Measurements from ENCODE around the gene ATG9B. TPM values are rescaled to one million over a fixed set of nuclear protein-coding genes. Genes with fewer than 3 reads are reported as not detected.

ATG9B gene
- total RNA-seq, 3 donors from 2014 or later (not counting 1 experiment from before 2014, with no cell fraction given) = 4.4 to 4.6 (median 4.5) TPM

DNA sequence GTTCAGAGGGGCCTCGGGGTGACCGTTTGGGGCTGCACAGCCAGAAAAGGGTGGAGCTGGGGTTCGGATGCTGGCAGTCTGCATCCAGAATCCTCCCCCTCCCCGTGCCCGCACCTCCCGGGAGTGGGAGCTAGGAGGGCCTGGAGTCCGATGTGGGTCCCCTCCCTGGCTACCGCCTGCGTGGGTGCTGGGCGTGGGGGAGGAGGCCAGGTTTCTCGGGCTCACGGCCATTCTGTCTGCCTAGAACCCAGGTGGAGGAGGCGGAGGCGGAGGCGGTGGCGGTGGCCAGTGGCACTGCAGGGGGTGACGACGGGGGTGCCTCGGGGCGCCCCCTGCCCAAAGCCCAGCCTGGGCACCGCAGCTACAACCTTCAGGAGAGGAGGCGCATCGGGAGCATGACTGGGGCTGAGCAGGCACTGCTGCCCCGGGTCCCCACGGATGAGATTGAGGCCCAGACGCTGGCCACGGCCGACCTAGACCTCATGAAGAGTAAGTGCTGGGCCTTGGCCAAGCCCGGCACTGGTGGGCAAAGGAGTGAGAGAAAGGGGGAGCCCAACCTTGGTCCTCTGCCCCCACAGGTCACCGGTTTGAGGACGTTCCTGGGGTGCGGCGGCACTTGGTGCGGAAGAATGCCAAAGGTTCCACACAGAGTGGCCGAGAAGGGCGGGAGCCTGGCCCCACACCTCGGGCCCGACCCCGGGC, 42.1 kb upstream of the ATG9B start:
- Histone ChIP-seq H3K9me3 (ENCODE audit: control insufficient read depth, insufficient read depth, low read length) (no peaks in the 10 kb centered on the region), H3K27ac (ENCODE audit: low read length) (no peak overlapping the region), H3K4me1 (ENCODE audit: control insufficient read depth, insufficient read depth, low read length) (no peaks in the 10 kb centered on the region), H3K36me3 (ENCODE audit: control insufficient read depth, insufficient read depth, low read length) (peaks cover 45% of the 10 kb centered on the region), H3K4me3 (ENCODE audit: low read length) (no peak overlapping the region), H3K27me3 (ENCODE audit: control insufficient read depth, insufficient read depth, low read length) (no peaks in the 10 kb centered on the region)
- TF ChIP-seq, protein P1, sequence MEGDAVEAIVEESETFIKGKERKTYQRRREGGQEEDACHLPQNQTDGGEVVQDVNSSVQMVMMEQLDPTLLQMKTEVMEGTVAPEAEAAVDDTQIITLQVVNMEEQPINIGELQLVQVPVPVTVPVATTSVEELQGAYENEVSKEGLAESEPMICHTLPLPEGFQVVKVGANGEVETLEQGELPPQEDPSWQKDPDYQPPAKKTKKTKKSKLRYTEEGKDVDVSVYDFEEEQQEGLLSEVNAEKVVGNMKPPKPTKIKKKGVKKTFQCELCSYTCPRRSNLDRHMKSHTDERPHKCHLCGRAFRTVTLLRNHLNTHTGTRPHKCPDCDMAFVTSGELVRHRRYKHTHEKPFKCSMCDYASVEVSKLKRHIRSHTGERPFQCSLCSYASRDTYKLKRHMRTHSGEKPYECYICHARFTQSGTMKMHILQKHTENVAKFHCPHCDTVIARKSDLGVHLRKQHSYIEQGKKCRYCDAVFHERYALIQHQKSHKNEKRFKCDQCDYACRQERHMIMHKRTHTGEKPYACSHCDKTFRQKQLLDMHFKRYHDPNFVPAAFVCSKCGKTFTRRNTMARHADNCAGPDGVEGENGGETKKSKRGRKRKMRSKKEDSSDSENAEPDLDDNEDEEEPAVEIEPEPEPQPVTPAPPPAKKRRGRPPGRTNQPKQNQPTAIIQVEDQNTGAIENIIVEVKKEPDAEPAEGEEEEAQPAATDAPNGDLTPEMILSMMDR (IDR thresholded peaks at IDR 0.05) = no peak
- DNase-seq (no peak), ATAC-seq (no peak)
- 98% methylated on average over 39 of the region's 39 CpGs for WGBS (ENCODE audit: insufficient coverage)
- Mint-ChIP-seq H3K27ac (no peak overlapping the region), H3K9me3 (no peaks in the 10 kb centered on the region), H3K36me3 (no peaks in the 10 kb centered on the region), H3K4me3 (no peak overlapping the region), H3K4me1 (peaks cover 0 to 6% of the 10 kb centered on the region in 2 donors), H3K27me3 (ENCODE audit: low read depth in 2 of 2) (no peaks in the 10 kb centered on the region)
- intact Hi-C loops (cut with micrococcal nuclease) = no loop called here

DNA sequence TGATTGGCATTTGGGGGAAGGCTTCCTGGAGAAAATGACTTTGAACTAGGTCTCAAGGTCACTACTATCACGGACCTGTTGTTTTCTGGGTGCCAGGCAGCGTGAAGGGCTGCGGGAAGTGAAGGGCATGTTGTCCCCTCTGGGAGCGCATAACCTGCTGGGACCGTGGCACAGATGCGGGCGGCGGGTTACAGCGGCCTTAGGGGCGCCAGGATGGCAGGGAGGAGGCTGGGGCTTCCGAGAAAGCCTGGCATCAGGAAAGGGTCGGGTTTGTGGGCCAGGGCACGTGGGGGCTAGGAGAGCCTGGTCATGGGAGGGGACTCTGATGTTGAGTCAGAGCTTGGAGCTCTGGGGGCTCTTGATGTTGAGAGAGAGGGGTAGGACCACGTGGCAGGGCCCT, 41.2 kb upstream of the ATG9B start:
- Mint-ChIP-seq H3K27me3 (ENCODE audit: low read depth in 2 of 2) (no peaks in the 10 kb centered on the region), H3K4me3 (no peak overlapping the region), H3K4me1 (peaks cover 0 to 15% of the 10 kb centered on the region in 2 donors), H3K9me3 (no peaks in the 10 kb centered on the region), H3K36me3 (no peaks in the 10 kb centered on the region), H3K27ac (no peak overlapping the region)
- no peaks in the 10 kb centered on the region for H3K27me3 ChIP-seq (ENCODE audit: control insufficient read depth, insufficient read depth, low read length)
- DNase-seq (no peak), ATAC-seq (no peak)
- TF ChIP-seq, protein P1 (IDR thresholded peaks at IDR 0.05) = no peak
- H3K36me3 ChIP-seq (ENCODE audit: control insufficient read depth, insufficient read depth, low read length) = peaks cover 38% of the 10 kb centered on the region
- peaks cover 7% of the 10 kb centered on the region for H3K4me1 ChIP-seq (ENCODE audit: control insufficient read depth, insufficient read depth, low read length)
- H3K4me3 ChIP-seq (ENCODE audit: low read length) = no peak overlapping the region
- WGBS (ENCODE audit: insufficient coverage) = 96% methylated on average over 14 of the region's 14 CpGs
- intact Hi-C loops (cut with micrococcal nuclease) = no loop called here
- no peaks in the 10 kb centered on the region for H3K9me3 ChIP-seq (ENCODE audit: control insufficient read depth, insufficient read depth, low read length)
- no peak overlapping the region for H3K27ac ChIP-seq (ENCODE audit: low read length)

DNA sequence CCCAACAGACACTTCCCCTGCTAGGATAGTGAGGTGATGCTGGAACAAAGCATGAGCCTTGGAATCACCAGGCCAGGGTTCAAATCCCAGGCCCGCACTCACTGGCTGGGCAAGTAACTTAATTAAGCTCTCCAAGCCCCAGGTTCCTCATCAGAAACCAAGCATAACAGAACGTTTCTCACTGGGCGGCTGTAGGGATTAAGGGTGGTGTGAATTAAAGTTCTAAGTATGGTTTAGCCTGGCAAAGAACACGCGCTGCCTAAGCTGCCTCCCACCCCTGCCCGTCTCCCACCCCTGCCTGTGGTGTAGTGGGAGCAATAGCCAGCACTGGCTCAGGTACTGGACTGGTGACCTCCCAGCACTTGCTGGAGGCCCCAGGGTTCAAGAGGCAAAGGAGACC, 40.7 kb upstream of the ATG9B start:
- intact Hi-C loops (cut with micrococcal nuclease) = no loop called here
- H3K27ac Mint-ChIP-seq = no peak overlapping the region

More for the DNA sequence above, 40.7 kb upstream of the ATG9B start:
- Histone ChIP-seq H3K36me3 (ENCODE audit: control insufficient read depth, insufficient read depth, low read length) (peaks cover 33% of the 10 kb centered on the region), H3K27me3 (ENCODE audit: control insufficient read depth, insufficient read depth, low read length) (no peaks in the 10 kb centered on the region), H3K27ac (ENCODE audit: low read length) (no peak overlapping the region), H3K4me3 (ENCODE audit: low read length) (no peak overlapping the region), H3K4me1 (ENCODE audit: control insufficient read depth, insufficient read depth, low read length) (peaks cover 12% of the 10 kb centered on the region), H3K9me3 (ENCODE audit: control insufficient read depth, insufficient read depth, low read length) (no peaks in the 10 kb centered on the region)
- no peaks in the 10 kb centered on the region for H3K9me3 Mint-ChIP-seq
- ATAC-seq (no peak), DNase-seq (no peak)
- H3K4me3 Mint-ChIP-seq = no peak overlapping the region
- TF ChIP-seq, protein P1 (IDR thresholded peaks at IDR 0.05) = no peak
- 92% methylated on average over 4 of the region's 6 CpGs for WGBS (ENCODE audit: insufficient coverage)
- H3K27me3 Mint-ChIP-seq (ENCODE audit: low read depth in 2 of 2) = no peaks in the 10 kb centered on the region
- no peaks in the 10 kb centered on the region for H3K36me3 Mint-ChIP-seq
- H3K4me1 Mint-ChIP-seq = peaks cover 0 to 20% of the 10 kb centered on the region in 2 donors
